IMR-90 (cell line): ENCODE measurements around the gene DHRS12. TPM values are rescaled to one million over a fixed set of nuclear protein-coding genes. Genes with fewer than 3 reads are reported as not detected.

Experiments used
- ATAC-seq: fragments of 200-7000 bp; cut with Tn5 transposase; 2 replicates; pipeline ENCODE4 v1.9.1; 2020; ENCODE audit warnings: low read depth, mild to moderate bottlenecking, moderate library complexity
- BruUV-seq: library from RNA; stranded (reverse); fragments of 400-500 nt; replicated peaks from 2 replicates; lab custom pipeline; 2021; lab: Mats Ljungman, UMichigan
- CTCF ChIA-PET: fragments of 300-600 bp; formaldehyde crosslinking; extraction: SDS; loops from one replicate; lab custom pipeline; 2021; ENCODE audit warnings: antibody characterized with exemption; lab: Yijun Ruan, JAX
- POLR2A ChIA-PET: fragments of 300-600 bp; sonication (Branson Sonifier 250); formaldehyde crosslinking; loops from one replicate; lab custom pipeline; 2022; ENCODE audit warnings: antibody characterized with exemption; ENCODE audit not compliant: unreplicated experiment; lab: Charles Lee
- DNase-seq: peaks from one replicate; pipeline ENCODE4 v3.0.0; 2013
- H2AFZ ChIP-seq: replicated peaks from 2 replicates; pipeline ENCODE3; 2013; ENCODE audit warnings: low read length, mild to moderate bottlenecking; ENCODE audit not compliant: poor library complexity
- H2AK5ac ChIP-seq: 2 replicates; pipeline ENCODE4 v1.6.1; 2013; ENCODE audit warnings: low read depth, low read length, inconsistent platforms
- H2AK9ac ChIP-seq: replicated peaks from 2 replicates; pipeline ENCODE3; 2013; ENCODE audit warnings: mild to moderate bottlenecking, low read depth, low read length, moderate library complexity; ENCODE audit not compliant: poor library complexity
- H2BK120ac ChIP-seq: 2 replicates; pipeline ENCODE4 v1.6.1; 2013; ENCODE audit warnings: low read depth, low read length, inconsistent platforms
- H2BK15ac ChIP-seq: 3 replicates; pipeline ENCODE4 v1.6.1; 2013; ENCODE audit warnings: low read depth, low read length, inconsistent platforms
- H2BK20ac ChIP-seq: 2 replicates; pipeline ENCODE4 v1.6.1; 2013; ENCODE audit warnings: low read depth, mild to moderate bottlenecking, inconsistent platforms, low read length, moderate library complexity
- H2BK5ac ChIP-seq: 2 replicates; pipeline ENCODE4 v1.6.1; 2013; ENCODE audit warnings: mild to moderate bottlenecking, low read depth, low read length, inconsistent platforms; ENCODE audit not compliant: poor library complexity, severe bottlenecking
- H3K14ac ChIP-seq: replicated peaks from 2 replicates; pipeline ENCODE4 v1.6.1; 2013; ENCODE audit warnings: low read depth, low read length, inconsistent platforms
- H3K18ac ChIP-seq: 2 replicates; pipeline ENCODE4 v1.6.1; 2013; ENCODE audit warnings: low read depth, low read length, control low read depth
- H3K23ac ChIP-seq: 2 replicates; pipeline ENCODE4 v1.6.1; 2013; ENCODE audit warnings: low read depth, low read length, inconsistent platforms
- H3K27ac ChIP-seq: 2 replicates; pipeline ENCODE4 v1.5.1; 2013; ENCODE audit warnings: mild to moderate bottlenecking, control low read depth, low read length; ENCODE audit not compliant: insufficient read depth
- H3K27me3 ChIP-seq: 2 replicates; pipeline ENCODE4 v1.6.1; 2013; ENCODE audit warnings: low read length; ENCODE audit not compliant: control insufficient read depth, insufficient read depth
- H3K36me3 ChIP-seq: 2 replicates; pipeline ENCODE4 v1.6.1; 2013; ENCODE audit warnings: low read length, mixed read lengths; ENCODE audit not compliant: control insufficient read depth, insufficient read depth
- H3K4ac ChIP-seq: 2 replicates; pipeline ENCODE4 v1.6.1; 2013; ENCODE audit warnings: low read depth, low read length, inconsistent platforms
- H3K4me1 ChIP-seq: 2 replicates; pipeline ENCODE4 v1.6.1; 2013; ENCODE audit warnings: low read length, mixed read lengths; ENCODE audit not compliant: control insufficient read depth, insufficient read depth
- H3K4me2 ChIP-seq: 2 replicates; pipeline ENCODE4 v1.6.1; 2013; ENCODE audit warnings: low read depth, mild to moderate bottlenecking, control low read depth, low read length, moderate library complexity
- H3K4me3 ChIP-seq: 2 replicates; pipeline ENCODE4 v1.5.1; 2013; ENCODE audit warnings: low read depth, mild to moderate bottlenecking, control low read depth, low read length, moderate library complexity; ENCODE audit not compliant: insufficient read depth
- H3K56ac ChIP-seq: 2 replicates; pipeline ENCODE4 v1.6.1; 2013; ENCODE audit warnings: low read length, inconsistent platforms; ENCODE audit not compliant: insufficient read depth; ENCODE audit errors: extremely low read depth
- H3K79me1 ChIP-seq, 2 experiments: 2 replicates each; pipeline ENCODE4 v1.6.1; 2013; ENCODE audit warnings: low read length in 2 of 2, inconsistent platforms in 1 of 2, low read depth in 1 of 2
- H3K9ac ChIP-seq: 2 replicates; pipeline ENCODE4 v1.6.1; 2013; ENCODE audit warnings: low read depth, low read length, control low read depth
- H3K9me1 ChIP-seq: 2 replicates; pipeline ENCODE4 v1.6.1; 2013; ENCODE audit warnings: low read length, inconsistent platforms; ENCODE audit not compliant: insufficient read depth
- H3K9me3 ChIP-seq: 2 replicates; pipeline ENCODE4 v1.6.1; 2013; ENCODE audit warnings: low read length; ENCODE audit not compliant: control insufficient read depth, insufficient read depth
- H4K20me1 ChIP-seq: 2 replicates; pipeline ENCODE4 v1.6.1; 2013; ENCODE audit warnings: low read length, inconsistent platforms; ENCODE audit not compliant: insufficient read depth
- H4K5ac ChIP-seq: 2 replicates; pipeline ENCODE4 v1.6.1; 2013; ENCODE audit warnings: mild to moderate bottlenecking, low read depth, low read length, control low read depth
- H4K8ac ChIP-seq, 2 experiments: 2 replicates each; pipeline ENCODE4 v1.6.1; 2013; ENCODE audit warnings: low read depth in 2 of 2, low read length in 2 of 2, control low read depth in 1 of 2, inconsistent platforms in 1 of 2
- H4K91ac ChIP-seq: 2 replicates; pipeline ENCODE4 v1.6.1; 2013; ENCODE audit warnings: low read depth, low read length, inconsistent platforms; ENCODE audit not compliant: insufficient read depth
- CEBPB ChIP-seq: IDR thresholded peaks from 2 replicates; pipeline ENCODE4 v1.6.1; 2012; ENCODE audit warnings: low read depth, low read length, improper control_type of control experiment
- MAFK ChIP-seq: IDR thresholded peaks from 2 replicates; pipeline ENCODE4 v1.6.1; 2012; ENCODE audit warnings: low read depth, low read length, improper control_type of control experiment
- NFE2L2 ChIP-seq: fragments of 150-350 bp; IDR thresholded peaks from 2 replicates; pipeline ENCODE4 v1.6.1; 2016; ENCODE audit warnings: low read depth, mild to moderate bottlenecking, low read length
- RFX5 ChIP-seq: IDR thresholded peaks from 2 replicates; pipeline ENCODE4 v1.8.0; 2012; ENCODE audit warnings: low read depth, mild to moderate bottlenecking, low read length, moderate library complexity
- WGBS, 2 experiments: methylation state at CpG; one replicate each; pipeline versions ENCODE4 v1.1.5 to v1.1.7; 2013; ENCODE audit warnings: missing lambda C conversion rate in 2 of 2; ENCODE audit not compliant: insufficient read length in 1 of 2; ENCODE audit errors: extremely low coverage in 2 of 2; 5-methylcytosine and 5-hydroxymethylcytosine counted together
- dilution Hi-C: fragments of 300-500 bp; cut with HindIII; formaldehyde crosslinking; loops from one replicate; pipeline ENCODE4 v1.14.3; 2018; ENCODE audit warnings: low sequenced_read_pairs; ENCODE audit not compliant: unreplicated experiment
- in situ Hi-C: fragments of 300-500 bp; cut with MboI; formaldehyde crosslinking; loops from 3 replicates; pipeline ENCODE4 v1.14.3; 2019; ENCODE audit warnings: low sequenced_read_pairs, inconsistent platforms, mixed read lengths
- intact Hi-C: fragments of 100-400 bp; cut with micrococcal nuclease; formaldehyde crosslinking; loops from 2 replicates; pipeline ENCODE4 v1.10.0; 2022
- polyA plus RNA-seq, 3 experiments: library from polyadenylated mRNA; depleted of rRNA; stranded (reverse); fragments of >200 nt; gene quantifications; 2 replicates each; pipeline ENCODE4 v1.2.3, GENCODE V29; 2012; ENCODE audit warnings: low replicate concordance in 1 of 3
- total RNA-seq: library from RNA; depleted of rRNA; stranded (reverse); fragments of >200 nt; gene quantifications from 2 replicates; pipeline ENCODE4 v1.2.3, GENCODE V29; 2012
- TF ChIP-seq, protein P1 (sequence below): fragments of 150-350 bp; IDR thresholded peaks from 2 replicates; pipeline ENCODE4 v1.6.1; 2016; ENCODE audit warnings: low read depth, mild to moderate bottlenecking, low read length, moderate library complexity, borderline replicate concordance

DHRS12 gene
- total and polyA plus RNA-seq, 2 of the 4 experiments (the other 2 are of a cell fraction), result 1.3 to 1.6 TPM

GRCh38 chr13:51738226-51738905 lies 65.6 kb downstream of the DHRS12 start:
- Histone ChIP-seq H4K20me1 (0 out of 2 replicates have a peak, but pooled peaks cover 4% of the 10 kb centered on the region), H2BK20ac (no peak overlapping the region), H2BK120ac (no peak overlapping the region), H3K4ac (no peak overlapping the region), H2AK5ac (no peak overlapping the region), H2AK9ac (no peak overlapping the region), H3K56ac (no peak overlapping the region), H4K5ac (no peak overlapping the region), H3K36me3 (peaks cover 7% of the 10 kb centered on the region; the same call in 1 of the 2 replicates), H3K9me3 (no peaks in the 10 kb centered on the region), H3K79me1 (peaks cover 22 to 45% of the 10 kb centered on the region in 2 experiments), H3K9me1 (peaks cover 26% of the 10 kb centered on the region), H3K4me3 (no peak overlapping the region), H3K4me1 (peaks cover 10% of the 10 kb centered on the region), H4K91ac (no peak overlapping the region), H2BK15ac (no peak overlapping the region), H2AFZ (no peak overlapping the region), H3K18ac (no peak overlapping the region), H3K27ac (no peak overlapping the region), H3K9ac (no peak overlapping the region), H3K23ac (no peak overlapping the region), H3K14ac (no peak overlapping the region), H2BK5ac (no peak overlapping the region), H4K8ac (no peak overlapping the region), H3K4me2 (no peak overlapping the region), H3K27me3 (no peaks in the 10 kb centered on the region)
- no TSS peak for BruUV-seq
- ATAC-seq (no peak), DNase-seq (no peak)
- ChIA-PET CTCF (no interaction called here), POLR2A (no interaction called here)
- in situ Hi-C loops (loop anchor here (10.0 kb wide), 1 partner anchor 294 kb away; no protein-coding TSS in a partner anchor), dilution Hi-C loops (no loop called here), intact Hi-C loops (no loop called here)
- no CpG with 5 or more reads among the region's 2 CpGs for WGBS, 2 experiments
- TF ChIP-seq RFX5, result no peak
- no peak for TF ChIP-seq MAFK
- TF ChIP-seq CEBPB, result no peak
- TF ChIP-seq, protein P1, sequence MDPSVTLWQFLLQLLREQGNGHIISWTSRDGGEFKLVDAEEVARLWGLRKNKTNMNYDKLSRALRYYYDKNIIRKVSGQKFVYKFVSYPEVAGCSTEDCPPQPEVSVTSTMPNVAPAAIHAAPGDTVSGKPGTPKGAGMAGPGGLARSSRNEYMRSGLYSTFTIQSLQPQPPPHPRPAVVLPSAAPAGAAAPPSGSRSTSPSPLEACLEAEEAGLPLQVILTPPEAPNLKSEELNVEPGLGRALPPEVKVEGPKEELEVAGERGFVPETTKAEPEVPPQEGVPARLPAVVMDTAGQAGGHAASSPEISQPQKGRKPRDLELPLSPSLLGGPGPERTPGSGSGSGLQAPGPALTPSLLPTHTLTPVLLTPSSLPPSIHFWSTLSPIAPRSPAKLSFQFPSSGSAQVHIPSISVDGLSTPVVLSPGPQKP, result no peak
- TF ChIP-seq NFE2L2, result no peak
